Ramos (cell line): ENCODE measurements around the gene SDSL.

Source experiments
- in situ Hi-C: fragments of 300-500 bp; cut with MboI; formaldehyde crosslinking; loops from one replicate; pipeline ENCODE4 v1.14.3; 2022; ENCODE audit warnings: low sequenced_read_pairs; ENCODE audit not compliant: unreplicated experiment

SDSL gene

GRCh38 chr12:113476176-113476986 lies 54.2 kb downstream of the SDSL start:
- in situ Hi-C loops, result loop anchor here (10.0 kb wide), 1 partner anchor 438 kb away; no protein-coding TSS in a partner anchor

GRCh38 chr12:113477171-113477841 lies 55.1 kb downstream of the SDSL start:
- in situ Hi-C loops, result loop anchor here (10.0 kb wide), 1 partner anchor 437 kb away; no protein-coding TSS in a partner anchor

GRCh38 chr12:113477842-113478215 lies 55.6 kb downstream of the SDSL start:
- in situ Hi-C loops, result loop anchor here (10.0 kb wide), 1 partner anchor 437 kb away; no protein-coding TSS in a partner anchor

- in situ Hi-C loops, result loop anchor here (10.0 kb wide), 1 partner anchor 436 kb away; no protein-coding TSS in a partner anchor
Measured at GRCh38 chr12:113478351-113479011, 56.3 kb downstream of the SDSL start.

- in situ Hi-C loops, result loop anchor here (10.0 kb wide), 1 partner anchor 436 kb away; no protein-coding TSS in a partner anchor
Measured at GRCh38 chr12:113479216-113479589, 57.0 kb downstream of the SDSL start.

- in situ Hi-C loops, result loop anchor here (10.0 kb wide), 1 partner anchor 435 kb away; no protein-coding TSS in a partner anchor
Measured at GRCh38 chr12:113479590-113480335, 57.6 kb downstream of the SDSL start.

GRCh38 chr12:113480336-113480971 lies 58.3 kb downstream of the SDSL start:
- in situ Hi-C loops, result no loop called here

GRCh38 chr12:113482334-113482733 lies 60.2 kb downstream of the SDSL start:
- in situ Hi-C loops, result no loop called here

- in situ Hi-C loops, result no loop called here
Measured at GRCh38 chr12:113485330-113485729, 63.1 kb downstream of the SDSL start.

- in situ Hi-C loops, result no loop called here
Measured at GRCh38 chr12:113486722-113487121, 64.5 kb downstream of the SDSL start.
